Measurements from ENCODE around the gene SPATA3.
"Not testable (repeated sequence)": the region's sequence is repeated elsewhere in the genome, so short reads cannot be mapped to it uniquely, and the experiment has no call there.

The SPATA3 gene

GRCh38 chr2:230957756-230958391, 38.0 kb upstream of the SPATA3 start:
- DNase-seq (ENCODE audit: low spot score), result no peak
- no peak overlapping the region for H3K27ac ChIP-seq
- CTCF ChIA-PET, result no interaction called here
- no peak for TF ChIP-seq CTCF (conservative IDR thresholded peaks at IDR 0.05; ENCODE audit: low read depth)
- POLR2A ChIA-PET (ENCODE audit: low non-redundant PET), result no interaction called here

- ChIA-PET CTCF (interaction anchor here (0.6 kb wide), 2 partner anchors 11 to 141 kb away, joined by 3 to 4 read pairs; no protein-coding TSS in a partner anchor), POLR2A (ENCODE audit: low non-redundant PET) (no interaction called here)
- TF ChIP-seq CTCF (conservative IDR thresholded peaks at IDR 0.05; ENCODE audit: low read depth), result no peak
- no peak for DNase-seq (ENCODE audit: low spot score)
- no peak overlapping the region for H3K27ac ChIP-seq
Measured at GRCh38 chr2:230958820-230959756, 36.8 kb upstream of the SPATA3 start.

- POLR2A ChIA-PET (ENCODE audit: low non-redundant PET), result no interaction called here
- no peak for TF ChIP-seq CTCF (conservative IDR thresholded peaks at IDR 0.05; ENCODE audit: low read depth)
- H3K27ac ChIP-seq, result no peak overlapping the region
- no peak for DNase-seq (ENCODE audit: low spot score)
- CTCF ChIA-PET, result no interaction called here
Measured at GRCh38 chr2:230960026-230960425, 35.9 kb upstream of the SPATA3 start.

GRCh38 chr2:230961091-230961491, 34.8 kb upstream of the SPATA3 start:
- ChIA-PET CTCF (no interaction called here), POLR2A (ENCODE audit: low non-redundant PET) (no interaction called here)
- no peak for TF ChIP-seq CTCF (conservative IDR thresholded peaks at IDR 0.05; ENCODE audit: low read depth)
- DNase-seq (ENCODE audit: low spot score), result no peak
- H3K27ac ChIP-seq, result no peak overlapping the region

GRCh38 chr2:230964136-230964730, 31.7 kb upstream of the SPATA3 start:
- TF ChIP-seq CTCF (conservative IDR thresholded peaks at IDR 0.05; ENCODE audit: low read depth), result no peak
- ChIA-PET POLR2A (ENCODE audit: low non-redundant PET) (no interaction called here), CTCF (no interaction called here)
- H3K27ac ChIP-seq, result no peak overlapping the region
- DNase-seq (ENCODE audit: low spot score), result no peak

- CTCF ChIA-PET, result interaction anchor here (0.6 kb wide), 1 partner anchor 20 kb away, joined by 3 read pairs; no protein-coding TSS in a partner anchor
- TF ChIP-seq CTCF (conservative IDR thresholded peaks at IDR 0.05; ENCODE audit: low read depth), result no peak
- no peak overlapping the region for H3K27ac ChIP-seq
- DNase-seq (ENCODE audit: low spot score), result no peak
- POLR2A ChIA-PET (ENCODE audit: low non-redundant PET), result no interaction called here
Measured at GRCh38 chr2:230967113-230967512, 28.8 kb upstream of the SPATA3 start.

- H3K27ac ChIP-seq; POLR2A ChIA-PET (ENCODE audit: low non-redundant PET); DNase-seq (ENCODE audit: low spot score): not testable (repeated sequence)
- CTCF ChIA-PET, result interaction anchor here (1.3 kb wide), 1 partner anchor 18 kb away, joined by 5 read pairs; no protein-coding TSS in a partner anchor
Measured at GRCh38 chr2:230968314-230968713, 27.6 kb upstream of the SPATA3 start.

All from RWPE1 (cell line).